Chondrocyte (in vitro differentiated cells): ENCODE results near the gene LRRC51. TPM values are rescaled to one million over a fixed set of nuclear protein-coding genes. Genes with fewer than 3 reads are reported as not detected.

ENCODE experiments used
- DNase-seq: peaks from one replicate; pipeline ENCODE4 v3.0.0; 2021; ENCODE audit warnings: mixed read lengths, low spot score
- H3K27ac Mint-ChIP-seq: one replicate; pipeline ENCODE4 v1.8.0; 2021; ENCODE audit warnings: mild to moderate bottlenecking, moderate library complexity, mixed read lengths; ENCODE audit not compliant: unreplicated experiment
- H3K27me3 Mint-ChIP-seq: 2 replicates; pipeline ENCODE4 v1.8.0; 2021; ENCODE audit warnings: low read depth, mixed read lengths
- H3K36me3 Mint-ChIP-seq: 2 replicates; pipeline ENCODE4 v1.8.0; 2021; ENCODE audit warnings: low read depth, mixed read lengths
- H3K4me1 Mint-ChIP-seq: 2 replicates; pipeline ENCODE4 v1.8.0; 2021; ENCODE audit warnings: low read depth, mild to moderate bottlenecking, mixed read lengths
- H3K4me3 Mint-ChIP-seq: one replicate; pipeline ENCODE4 v1.8.0; 2021; ENCODE audit warnings: mild to moderate bottlenecking, moderate library complexity, mixed read lengths; ENCODE audit not compliant: unreplicated experiment
- H3K9me3 Mint-ChIP-seq: 2 replicates; pipeline ENCODE4 v1.8.0; 2021; ENCODE audit warnings: low read depth, mixed read lengths
- total RNA-seq: library from RNA; stranded (reverse); gene quantifications from 3 replicates; pipeline ENCODE4 v1.2.1, GENCODE V29; 2021
- TF ChIP-seq, protein P1 (sequence below): fragments of 200-600 bp; sonication (generic); IDR thresholded peaks from 2 replicates; pipeline ENCODE4 v1.5.0; 2021; ENCODE audit warnings: antibody characterized with exemption, mild to moderate bottlenecking, moderate library complexity

Gene LRRC51
- total RNA-seq, 1 donor from 2014 or later, result 6.0 TPM

DNA sequence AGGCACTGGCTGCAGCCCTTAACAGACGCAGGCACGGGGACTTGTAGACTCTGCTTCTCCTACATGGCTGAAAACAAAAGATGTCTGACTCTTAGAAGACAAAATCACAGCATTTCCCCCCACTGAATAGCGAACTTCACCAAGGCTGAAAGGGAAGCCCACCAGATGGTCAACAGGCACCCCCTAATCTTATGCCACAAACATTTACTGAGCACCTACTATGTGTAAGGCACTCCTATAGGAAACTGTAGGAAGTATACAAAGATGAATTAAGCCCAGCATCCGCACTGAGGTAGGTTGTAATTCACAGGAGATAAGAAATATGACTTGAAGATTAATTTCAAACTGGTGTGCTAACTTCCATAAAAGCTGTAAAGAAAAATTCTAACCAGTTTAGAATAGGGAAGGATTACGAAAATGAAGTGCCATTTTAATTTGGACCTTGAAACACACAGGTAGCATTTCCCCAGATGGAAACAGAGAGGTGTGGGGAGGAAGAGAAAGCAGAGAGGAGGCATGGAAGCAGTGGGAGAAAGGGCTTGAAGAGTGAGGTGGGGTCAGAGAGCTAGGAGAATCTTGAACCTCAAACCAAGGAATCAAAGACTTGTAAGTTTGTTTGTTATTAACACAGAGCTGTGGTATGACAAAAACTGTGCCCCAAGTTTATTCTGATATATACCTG is 38.4 kb upstream of the LRRC51 start:
- no peak for DNase-seq
- H3K4me1 Mint-ChIP-seq, result peaks cover 20% of the 10 kb centered on the region
- H3K9me3 Mint-ChIP-seq, result no peaks in the 10 kb centered on the region
- TF ChIP-seq, protein P1, sequence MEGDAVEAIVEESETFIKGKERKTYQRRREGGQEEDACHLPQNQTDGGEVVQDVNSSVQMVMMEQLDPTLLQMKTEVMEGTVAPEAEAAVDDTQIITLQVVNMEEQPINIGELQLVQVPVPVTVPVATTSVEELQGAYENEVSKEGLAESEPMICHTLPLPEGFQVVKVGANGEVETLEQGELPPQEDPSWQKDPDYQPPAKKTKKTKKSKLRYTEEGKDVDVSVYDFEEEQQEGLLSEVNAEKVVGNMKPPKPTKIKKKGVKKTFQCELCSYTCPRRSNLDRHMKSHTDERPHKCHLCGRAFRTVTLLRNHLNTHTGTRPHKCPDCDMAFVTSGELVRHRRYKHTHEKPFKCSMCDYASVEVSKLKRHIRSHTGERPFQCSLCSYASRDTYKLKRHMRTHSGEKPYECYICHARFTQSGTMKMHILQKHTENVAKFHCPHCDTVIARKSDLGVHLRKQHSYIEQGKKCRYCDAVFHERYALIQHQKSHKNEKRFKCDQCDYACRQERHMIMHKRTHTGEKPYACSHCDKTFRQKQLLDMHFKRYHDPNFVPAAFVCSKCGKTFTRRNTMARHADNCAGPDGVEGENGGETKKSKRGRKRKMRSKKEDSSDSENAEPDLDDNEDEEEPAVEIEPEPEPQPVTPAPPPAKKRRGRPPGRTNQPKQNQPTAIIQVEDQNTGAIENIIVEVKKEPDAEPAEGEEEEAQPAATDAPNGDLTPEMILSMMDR, result no peak
- H3K27ac Mint-ChIP-seq, result no peak overlapping the region
- H3K4me3 Mint-ChIP-seq, result no peak overlapping the region
- H3K36me3 Mint-ChIP-seq, result no peaks in the 10 kb centered on the region
- no peaks in the 10 kb centered on the region for H3K27me3 Mint-ChIP-seq

DNA sequence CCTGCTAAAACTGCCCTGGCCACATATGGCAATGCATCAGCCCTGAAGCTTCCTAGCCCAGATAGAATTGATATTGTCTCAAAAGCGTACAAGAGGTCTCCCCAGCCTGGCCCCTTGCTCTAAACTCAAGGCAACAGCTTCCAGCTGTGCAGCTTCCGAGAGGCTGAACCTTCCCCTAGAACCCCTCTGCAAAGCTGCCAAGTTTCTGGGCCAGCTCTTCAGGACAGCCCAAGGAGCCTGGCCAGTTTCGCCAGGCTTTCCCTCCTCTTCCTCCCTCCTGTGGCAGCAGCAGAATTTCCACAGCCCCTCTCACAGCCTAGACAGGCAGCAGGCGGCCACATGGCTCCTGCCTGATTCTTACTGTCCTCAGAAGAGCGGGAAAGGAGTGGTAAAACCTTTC is 34.8 kb upstream of the LRRC51 start:
- TF ChIP-seq, protein P1, result no peak
- DNase-seq, result no peak
- Mint-ChIP-seq H3K4me1 (peaks cover 20% of the 10 kb centered on the region), H3K9me3 (no peaks in the 10 kb centered on the region), H3K36me3 (no peaks in the 10 kb centered on the region), H3K4me3 (no peak overlapping the region), H3K27ac (no peak overlapping the region), H3K27me3 (no peaks in the 10 kb centered on the region)

DNA sequence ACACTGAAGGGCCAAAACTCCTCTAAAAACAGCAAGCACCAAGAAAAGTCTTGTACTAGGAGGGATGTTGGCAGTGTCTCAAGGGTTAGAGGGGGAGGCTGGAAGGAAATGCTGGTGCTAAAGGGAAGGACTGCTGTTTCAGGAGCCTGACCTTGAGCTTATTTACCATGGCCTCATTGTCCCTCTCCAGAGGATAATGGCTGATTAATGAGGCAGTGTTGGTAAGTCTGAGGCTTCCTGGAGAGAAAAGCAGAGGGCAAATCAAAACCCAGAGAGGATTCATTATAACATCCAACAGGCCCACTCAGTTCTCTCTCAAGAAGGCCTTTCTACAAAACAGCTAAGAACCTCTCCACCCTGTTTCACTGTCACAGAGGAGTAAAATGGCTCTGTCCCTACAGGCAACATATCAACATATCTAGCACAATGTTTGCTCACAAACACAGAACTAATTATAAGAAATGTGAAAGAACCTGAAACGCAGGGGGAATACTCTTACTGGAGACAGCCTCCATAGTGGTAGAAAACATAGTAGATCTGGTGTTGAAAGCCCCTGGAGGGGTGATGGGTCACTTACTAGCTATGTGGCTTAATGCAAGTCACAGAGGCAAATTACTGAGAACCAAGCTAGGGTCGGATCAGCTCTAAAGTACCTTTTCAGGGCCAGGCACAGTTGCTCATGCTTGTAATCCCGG is 31.7 kb upstream of the LRRC51 start:
- TF ChIP-seq, protein P1, result no peak
- Mint-ChIP-seq H3K36me3 (no peaks in the 10 kb centered on the region), H3K4me3 (no peak overlapping the region), H3K9me3 (no peaks in the 10 kb centered on the region), H3K27ac (no peak overlapping the region), H3K27me3 (no peaks in the 10 kb centered on the region), H3K4me1 (no peaks in the 10 kb centered on the region)
- no peak for DNase-seq

DNA sequence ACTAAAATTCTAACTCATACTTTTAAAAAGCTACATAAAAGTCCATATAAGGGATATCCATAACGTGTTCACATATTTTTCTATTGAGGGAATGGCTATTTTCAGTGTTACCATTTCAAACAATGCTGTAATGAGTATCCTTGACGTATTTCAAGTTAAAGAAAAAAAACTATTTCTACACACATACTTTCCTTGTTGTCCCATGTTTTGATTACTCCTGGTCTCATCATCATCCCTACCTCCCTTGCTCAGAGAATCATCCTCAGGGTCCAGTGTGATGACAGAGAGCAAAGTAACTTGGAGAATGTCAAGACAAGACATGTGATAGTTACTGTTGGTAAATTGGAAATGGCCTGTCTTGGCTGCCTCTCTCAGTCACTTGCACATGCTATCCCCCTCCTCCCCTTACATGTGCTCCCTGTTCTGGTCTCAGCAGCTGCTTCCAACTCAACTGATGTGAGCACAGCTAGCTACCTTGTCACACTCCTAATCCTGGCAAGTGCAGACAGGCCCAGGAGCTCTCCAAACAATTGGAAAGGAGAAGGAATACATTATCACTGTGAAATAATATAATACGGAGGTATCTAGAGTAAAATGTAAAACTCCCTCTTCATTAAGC is 22.1 kb upstream of the LRRC51 start:
- Mint-ChIP-seq H3K9me3 (no peaks in the 10 kb centered on the region), H3K27ac (peak overlapping the region; percentile 93), H3K4me1 (peaks cover 10% of the 10 kb centered on the region)

More for the DNA sequence above, 22.1 kb upstream of the LRRC51 start:
- Mint-ChIP-seq H3K4me3 (peak overlapping the region; percentile 7), H3K27me3 (no peaks in the 10 kb centered on the region), H3K36me3 (no peaks in the 10 kb centered on the region)
- TF ChIP-seq, protein P1, result no peak
- no peak for DNase-seq
